Measurements from ENCODE around the gene KIAA1217.

- TF ChIP-seq CTCF (IDR thresholded peaks at IDR 0.05) (no peak), POLR2A (IDR thresholded peaks at IDR 0.05) (no peak)
Measured at GRCh38 chr10:24235471-24235870, 26.5 kb downstream of the KIAA1217 start.
